Mucosa of rectum (tissue), 2 donors: ENCODE data around the gene LACTB.
A peak's percentile ranks its signal among the peaks of the same experiment; 100 is the strongest.
"Not testable (repeated sequence)": the region's sequence is repeated elsewhere in the genome, so short reads cannot be mapped to it uniquely, and the experiment has no call there.

Experiments
- H3K27ac ChIP-seq, 2 donors: one replicate each; pipeline ENCODE4 v1.7.0; 2013; ENCODE audit warnings: inconsistent platforms in 2 of 2, low read depth in 2 of 2, low read length in 2 of 2
- H3K27me3 ChIP-seq, 2 donors: one replicate each; pipeline ENCODE4 v1.7.0; 2013; ENCODE audit warnings: low read length in 2 of 2; ENCODE audit not compliant: control insufficient read depth in 2 of 2, insufficient read depth in 2 of 2
- H3K36me3 ChIP-seq, 2 donors: one replicate each; pipeline ENCODE4 v1.7.0; 2013; ENCODE audit warnings: low read length in 2 of 2; ENCODE audit not compliant: control insufficient read depth in 2 of 2, insufficient read depth in 2 of 2
- H3K4me1 ChIP-seq, 2 donors: one replicate each; pipeline ENCODE4 v1.7.0; 2013; ENCODE audit warnings: low read length in 2 of 2, mild to moderate bottlenecking in 1 of 2; ENCODE audit not compliant: control insufficient read depth in 2 of 2, insufficient read depth in 2 of 2
- H3K4me3 ChIP-seq, 2 donors: one replicate each; pipeline ENCODE4 v1.7.0; 2013; ENCODE audit warnings: low read length in 2 of 2
- H3K9ac ChIP-seq, 2 donors: one replicate each; pipeline ENCODE4 v1.7.0; 2013; ENCODE audit warnings: low read length in 2 of 2, low read depth in 1 of 2, mild to moderate bottlenecking in 1 of 2
- H3K9me3 ChIP-seq, 2 donors: one replicate each; pipeline ENCODE4 v1.7.0; 2013; ENCODE audit warnings: low read length in 2 of 2; ENCODE audit not compliant: control insufficient read depth in 2 of 2
- donor health status: healthy.
- donor health status: Normal muscosa, but diverticular disease.

The LACTB gene

DNA sequence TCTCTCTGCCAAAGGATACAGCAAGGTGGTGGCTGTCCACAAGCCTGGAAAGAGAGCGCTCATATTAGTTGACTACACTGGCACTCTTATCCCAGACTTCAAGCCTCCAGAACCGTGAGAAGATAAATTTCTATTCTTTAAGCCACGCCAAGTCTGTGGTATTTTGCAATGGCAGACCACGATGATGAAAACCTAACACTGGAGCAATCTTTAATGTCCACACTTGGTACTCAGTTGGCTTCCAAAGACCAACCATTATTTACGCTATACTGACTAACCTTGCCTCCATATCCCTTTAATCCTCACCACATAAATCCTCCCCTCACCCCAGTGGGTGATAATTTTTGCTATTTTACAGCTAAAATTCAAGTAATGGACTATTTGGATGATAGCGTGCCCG, 16.9 kb upstream of the LACTB start:
- Histone ChIP-seq H3K4me1 (peaks cover 4 to 5% of the 10 kb centered on the region in 2 donors), H3K36me3 (no peaks in the 10 kb centered on the region), H3K27me3 (no peaks in the 10 kb centered on the region), H3K27ac (no peak overlapping the region), H3K4me3 (no peak overlapping the region), H3K9ac (no peak overlapping the region), H3K9me3 (no peaks in the 10 kb centered on the region)

DNA sequence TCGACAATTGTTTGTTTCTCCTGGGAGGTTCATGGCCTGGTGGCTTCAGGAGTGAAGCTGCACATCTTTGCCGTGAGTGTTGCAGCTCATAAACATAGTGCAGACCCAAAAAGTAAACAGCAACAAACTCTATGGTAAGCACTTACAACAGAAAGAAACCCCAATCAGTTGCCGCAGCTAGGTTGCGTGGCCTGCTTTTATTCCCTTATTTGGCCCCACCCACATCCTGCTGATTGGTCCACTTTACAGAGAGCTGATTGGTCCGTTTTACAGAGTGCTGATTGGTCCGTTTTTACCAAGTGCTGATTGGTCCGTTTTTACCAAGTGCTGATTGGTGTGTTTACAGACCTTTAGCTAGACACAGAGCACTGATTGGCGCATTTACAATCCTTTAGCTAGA, 16.3 kb upstream of the LACTB start:
- H3K27ac ChIP-seq, H3K27me3 ChIP-seq, H3K36me3 ChIP-seq, H3K4me1 ChIP-seq, H3K9me3 ChIP-seq, H3K4me3 ChIP-seq, H3K9ac ChIP-seq: not testable (repeated sequence)

GRCh38 chr15:63107895-63108546, 13.6 kb upstream of the LACTB start:
- no peaks in the 10 kb centered on the region for H3K27me3 ChIP-seq
- peak overlapping the region in 1 of 2 donors; percentile 38 for H3K27ac ChIP-seq
- H3K36me3 ChIP-seq: no peaks in the 10 kb centered on the region
- H3K4me3 ChIP-seq: no peak overlapping the region
- H3K4me1 ChIP-seq: peaks cover 4 to 5% of the 10 kb centered on the region in 2 donors
- H3K9me3 ChIP-seq: no peaks in the 10 kb centered on the region
- no peak overlapping the region for H3K9ac ChIP-seq

- Histone ChIP-seq H3K27ac (no peak overlapping the region), H3K9me3 (no peaks in the 10 kb centered on the region), H3K27me3 (no peaks in the 10 kb centered on the region), H3K9ac (no peak overlapping the region), H3K36me3 (no peaks in the 10 kb centered on the region), H3K4me1 (peaks cover 4 to 5% of the 10 kb centered on the region in 2 donors), H3K4me3 (no peak overlapping the region)
Observed at GRCh38 chr15:63109498-63109897, 12.2 kb upstream of the LACTB start.

GRCh38 chr15:63109920-63110319, 11.7 kb upstream of the LACTB start:
- H3K36me3 ChIP-seq: no peaks in the 10 kb centered on the region
- H3K9ac ChIP-seq: no peak overlapping the region
- H3K9me3 ChIP-seq: no peaks in the 10 kb centered on the region
- H3K27me3 ChIP-seq: no peaks in the 10 kb centered on the region
- no peak overlapping the region for H3K27ac ChIP-seq
- peaks cover 4 to 5% of the 10 kb centered on the region in 2 donors for H3K4me1 ChIP-seq
- no peak overlapping the region for H3K4me3 ChIP-seq

- H3K9me3 ChIP-seq: no peaks in the 10 kb centered on the region
- H3K9ac ChIP-seq: no peak overlapping the region
- no peak overlapping the region for H3K27ac ChIP-seq
- H3K4me3 ChIP-seq: no peak overlapping the region
- H3K27me3 ChIP-seq: no peaks in the 10 kb centered on the region
- no peaks in the 10 kb centered on the region for H3K36me3 ChIP-seq
- peaks cover 4 to 5% of the 10 kb centered on the region in 2 donors for H3K4me1 ChIP-seq
Observed at GRCh38 chr15:63110428-63111026, 11.1 kb upstream of the LACTB start.

DNA sequence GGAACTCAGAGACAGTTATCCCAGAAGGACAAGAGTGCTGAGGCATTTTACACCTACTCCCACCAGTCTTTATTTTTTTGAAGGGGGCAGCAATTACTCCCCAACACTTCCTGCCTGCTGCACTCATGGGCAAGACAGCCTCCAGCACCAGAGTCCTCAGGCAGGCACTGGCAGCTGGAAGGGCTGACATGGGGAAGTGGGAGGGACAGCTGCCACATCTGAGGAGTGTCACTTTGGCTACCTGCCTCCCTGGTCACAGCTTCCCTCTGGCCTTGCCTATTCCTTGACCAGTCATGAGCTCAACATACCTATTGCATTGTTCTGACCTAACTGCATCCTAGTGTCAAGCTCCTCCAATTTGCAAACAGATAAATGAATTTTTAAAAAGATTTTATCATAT, 10.2 kb upstream of the LACTB start:
- H3K27me3 ChIP-seq: no peaks in the 10 kb centered on the region
- H3K9ac ChIP-seq: no peak overlapping the region
- H3K27ac ChIP-seq: no peak overlapping the region
- H3K9me3 ChIP-seq: no peaks in the 10 kb centered on the region
- H3K4me3 ChIP-seq: no peak overlapping the region
- peaks cover 4 to 5% of the 10 kb centered on the region in 2 donors for H3K4me1 ChIP-seq
- H3K36me3 ChIP-seq: no peaks in the 10 kb centered on the region

GRCh38 chr15:63112871-63113270, 8.8 kb upstream of the LACTB start:
- H3K9ac ChIP-seq: no peak overlapping the region
- H3K27ac ChIP-seq: no peak overlapping the region
- H3K4me1 ChIP-seq: peaks cover 3 to 4% of the 10 kb centered on the region in 2 donors
- H3K4me3 ChIP-seq: no peak overlapping the region
- no peaks in the 10 kb centered on the region for H3K36me3 ChIP-seq
- no peaks in the 10 kb centered on the region for H3K27me3 ChIP-seq
- H3K9me3 ChIP-seq: no peaks in the 10 kb centered on the region

DNA sequence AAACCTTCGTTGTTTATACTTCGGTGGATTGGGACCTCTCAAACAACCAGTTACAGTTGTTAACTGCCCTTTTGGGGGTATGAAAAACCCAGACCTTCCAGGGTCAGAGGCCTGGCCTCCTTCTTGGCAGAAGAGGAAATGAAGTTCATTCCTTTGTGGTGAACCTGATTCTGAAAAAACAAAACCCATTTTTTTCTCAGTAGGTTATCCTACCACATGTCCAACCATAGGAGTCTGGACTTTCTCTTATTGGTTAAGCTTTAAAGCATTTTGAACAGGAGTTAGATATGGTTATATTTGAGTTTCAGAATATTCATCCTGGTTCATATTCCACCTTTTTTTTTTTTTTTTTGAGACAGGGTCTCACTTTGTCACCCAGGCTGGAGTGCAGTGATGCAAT, 7.2 kb upstream of the LACTB start:
- H3K9me3 ChIP-seq: no peaks in the 10 kb centered on the region
- no peak overlapping the region for H3K9ac ChIP-seq
- H3K4me1 ChIP-seq: no peaks in the 10 kb centered on the region
- no peak overlapping the region for H3K4me3 ChIP-seq
- no peaks in the 10 kb centered on the region for H3K36me3 ChIP-seq
- no peak overlapping the region for H3K27ac ChIP-seq
- no peaks in the 10 kb centered on the region for H3K27me3 ChIP-seq

GRCh38 chr15:63118854-63119253, 2.8 kb upstream of the LACTB start:
- no peak overlapping the region for H3K4me3 ChIP-seq
- H3K36me3 ChIP-seq: no peaks in the 10 kb centered on the region
- H3K27ac ChIP-seq: no peak overlapping the region
- H3K27me3 ChIP-seq: no peaks in the 10 kb centered on the region
- H3K9ac ChIP-seq: no peak overlapping the region
- H3K4me1 ChIP-seq: peaks cover 0 to 3% of the 10 kb centered on the region in 2 donors
- no peaks in the 10 kb centered on the region for H3K9me3 ChIP-seq
